HG03342 (cell line): ENCODE measurements around the gene SELENOH.
"Not testable (repeated sequence)": the region's sequence is repeated elsewhere in the genome, so short reads cannot be mapped to it uniquely, and the experiment has no call there.

ENCODE experiments used
- ATAC-seq: cut with Tn5 transposase; IDR thresholded peaks from one replicate; pipeline ENCODE4 v1.9.1; 2021; ENCODE audit warnings: mild to moderate bottlenecking, moderate library complexity; ENCODE audit not compliant: unreplicated experiment

The SELENOH gene, protein sequence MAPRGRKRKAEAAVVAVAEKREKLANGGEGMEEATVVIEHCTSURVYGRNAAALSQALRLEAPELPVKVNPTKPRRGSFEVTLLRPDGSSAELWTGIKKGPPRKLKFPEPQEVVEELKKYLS

DNA sequence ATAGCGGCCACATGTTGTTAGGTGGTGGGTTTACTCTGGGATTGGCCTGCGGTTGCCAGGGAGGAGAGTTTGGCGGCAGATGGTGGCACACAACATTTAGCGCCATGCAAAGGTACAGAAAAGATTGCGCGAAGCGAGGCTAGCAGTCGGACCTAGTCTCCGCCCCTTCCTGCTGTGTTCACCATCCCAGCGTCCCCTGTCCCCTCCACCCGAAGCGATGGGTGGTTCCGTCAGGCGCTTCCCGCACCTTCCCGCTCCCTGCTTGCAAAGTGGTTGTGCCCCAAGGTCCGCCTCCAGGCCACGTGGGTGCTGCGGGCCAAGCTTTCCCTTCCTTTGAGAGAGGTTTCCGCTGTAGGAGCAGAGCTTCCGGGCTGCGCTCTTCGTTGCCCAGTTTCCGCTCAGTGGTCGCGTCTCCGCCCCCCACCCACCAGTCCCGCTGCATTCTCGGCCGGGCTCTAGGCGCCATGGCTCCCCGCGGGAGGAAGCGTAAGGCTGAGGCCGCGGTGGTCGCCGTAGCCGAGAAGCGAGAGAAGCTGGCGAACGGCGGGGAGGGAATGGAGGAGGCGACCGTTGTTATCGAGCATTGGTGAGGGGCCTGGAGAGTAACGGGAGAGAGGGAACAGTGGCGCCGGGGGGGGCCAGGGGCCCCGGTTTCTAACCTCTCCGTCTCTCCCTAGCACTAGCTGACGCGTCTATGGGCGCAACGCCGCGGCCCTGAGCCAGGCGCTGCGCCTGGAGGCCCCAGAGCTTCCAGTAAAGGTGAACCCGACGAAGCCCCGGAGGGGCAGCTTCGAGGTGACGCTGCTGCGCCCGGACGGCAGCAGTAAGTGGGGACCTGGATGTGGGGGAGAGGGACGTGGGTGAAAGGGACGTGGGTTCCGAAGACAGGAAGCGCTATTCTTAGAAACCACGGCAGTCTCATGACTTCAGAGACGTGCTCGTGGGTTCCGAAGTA lies at the start of gene SELENOH:
SELENOH (plus strand) TSS at position 360 of the 955 bp plus-strand sequence; CDS start at position 465, 105 bp downstream.
- peak; percentile 87 for ATAC-seq

DNA sequence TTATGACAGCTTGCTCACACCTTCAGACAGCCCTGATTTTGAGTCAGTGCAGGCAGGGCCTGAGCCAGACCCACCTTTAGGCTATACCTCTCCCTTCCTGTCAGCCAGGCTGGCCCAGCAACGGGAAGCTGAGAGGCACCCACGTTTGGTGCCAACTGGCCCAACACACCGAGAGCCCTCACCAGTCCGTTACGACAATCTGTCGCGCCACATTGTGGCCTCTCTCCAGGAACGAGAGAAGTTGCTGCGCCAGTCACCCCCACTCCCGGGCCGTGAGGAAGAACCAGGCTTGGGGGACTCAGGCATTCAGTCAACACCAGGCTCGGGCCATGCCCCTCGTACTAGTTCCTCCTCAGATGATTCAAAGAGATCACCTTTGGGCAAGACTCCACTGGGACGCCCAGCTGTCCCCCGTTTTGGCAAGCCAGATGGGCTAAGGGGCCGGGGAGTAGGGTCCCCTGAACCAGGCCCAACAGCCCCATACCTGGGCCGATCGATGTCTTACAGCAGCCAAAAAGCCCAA lies 42.4 kb upstream of the SELENOH start:
- ATAC-seq, result no peak

DNA sequence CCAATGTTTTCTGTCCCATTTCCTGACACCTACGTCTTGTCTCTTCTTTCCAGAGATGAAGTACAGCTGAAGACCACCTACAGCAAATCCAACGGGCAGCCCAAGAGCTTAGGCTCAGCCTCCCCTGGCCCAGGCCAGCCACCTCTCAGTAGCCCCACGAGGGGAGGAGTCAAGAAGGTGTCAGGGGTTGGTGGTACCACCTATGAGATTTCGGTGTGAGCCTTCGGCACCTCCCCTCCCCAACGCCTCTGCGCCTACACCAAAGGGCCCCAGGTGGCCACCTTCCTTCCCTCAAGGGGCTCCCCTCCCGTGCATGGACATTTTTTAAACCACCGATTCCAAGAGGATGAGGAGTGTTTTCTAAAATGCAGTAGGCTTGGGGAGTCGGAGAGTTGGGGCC lies 41.5 kb upstream of the SELENOH start:
- ATAC-seq, result no peak

DNA sequence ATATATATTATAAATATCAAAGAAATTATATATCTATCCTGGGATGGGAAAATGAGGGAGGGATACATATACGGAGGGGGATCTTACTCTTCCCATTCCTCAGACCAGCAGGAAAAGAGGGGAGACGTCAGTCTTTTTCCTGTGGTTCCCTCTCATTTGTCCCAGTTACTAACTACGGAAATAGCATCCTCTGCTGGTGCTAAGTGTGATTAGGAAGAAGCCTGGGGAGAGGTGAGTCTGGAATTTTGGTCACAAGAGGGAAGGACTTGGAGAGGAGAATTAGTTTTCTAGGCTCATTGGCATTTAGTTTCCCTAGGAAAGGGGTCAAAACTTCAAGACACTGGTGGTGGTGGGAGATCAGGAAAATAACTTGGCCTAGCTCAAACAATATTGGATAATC lies 40.9 kb upstream of the SELENOH start:
- ATAC-seq, result no peak

DNA sequence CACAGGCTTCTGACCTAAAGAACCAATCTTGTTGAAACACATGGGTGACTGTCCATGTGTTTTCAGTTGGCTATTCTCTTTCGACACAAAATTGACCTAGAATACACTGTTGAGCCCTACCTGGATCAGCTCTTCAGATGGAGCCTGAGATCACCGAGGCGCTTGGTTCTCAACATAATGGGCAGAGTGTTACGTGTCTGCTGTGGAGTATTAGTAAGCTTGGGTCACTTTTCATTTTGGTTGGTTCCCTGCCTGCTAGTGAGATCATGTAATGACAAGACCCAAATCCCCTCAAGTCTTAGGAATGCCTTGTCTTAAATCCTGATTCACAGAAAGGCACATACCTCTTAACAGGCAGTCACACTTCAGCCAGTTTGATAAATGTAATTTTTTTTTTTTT lies 38.0 kb upstream of the SELENOH start:
- ATAC-seq, result no peak

DNA sequence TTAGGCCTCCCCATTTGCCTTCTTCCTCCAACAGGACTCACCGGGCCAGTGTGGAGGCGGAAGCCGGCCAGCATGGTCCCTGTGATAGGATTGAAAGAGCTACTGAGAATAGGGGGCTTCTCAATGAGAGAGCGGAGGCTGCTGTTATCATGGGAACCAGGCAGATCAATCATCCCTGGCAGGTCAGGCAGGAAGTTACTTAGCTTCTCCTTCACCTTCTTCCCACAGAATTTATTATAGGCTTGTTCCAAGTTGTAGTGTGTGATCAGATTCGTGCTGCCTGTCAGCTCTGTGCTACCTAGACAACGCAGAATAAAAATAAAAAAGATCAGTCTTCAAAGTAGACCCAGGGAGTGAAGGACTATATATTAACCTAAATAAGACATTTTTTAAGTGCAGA lies 36.4 kb upstream of the SELENOH start:
- no peak for ATAC-seq

DNA sequence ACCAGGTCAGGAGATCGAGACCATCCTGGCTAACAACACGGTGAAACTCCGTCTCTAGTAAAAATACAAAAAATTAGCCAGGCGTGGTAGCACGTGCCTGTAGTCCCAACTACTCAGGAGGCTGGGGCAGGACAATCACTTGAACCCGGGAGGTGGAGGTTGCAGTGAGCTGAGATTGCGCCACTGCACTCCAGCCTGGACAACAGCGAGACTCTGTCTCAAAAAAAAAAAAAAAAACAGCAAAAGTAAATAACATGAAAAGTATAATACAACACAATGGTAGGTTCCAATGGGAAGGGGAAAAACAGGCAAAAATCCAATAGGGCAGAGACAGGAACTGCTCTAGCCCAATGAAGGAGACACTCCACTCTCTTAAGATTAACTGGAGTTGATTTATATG lies 35.9 kb upstream of the SELENOH start:
- not testable (repeated sequence) for ATAC-seq

DNA sequence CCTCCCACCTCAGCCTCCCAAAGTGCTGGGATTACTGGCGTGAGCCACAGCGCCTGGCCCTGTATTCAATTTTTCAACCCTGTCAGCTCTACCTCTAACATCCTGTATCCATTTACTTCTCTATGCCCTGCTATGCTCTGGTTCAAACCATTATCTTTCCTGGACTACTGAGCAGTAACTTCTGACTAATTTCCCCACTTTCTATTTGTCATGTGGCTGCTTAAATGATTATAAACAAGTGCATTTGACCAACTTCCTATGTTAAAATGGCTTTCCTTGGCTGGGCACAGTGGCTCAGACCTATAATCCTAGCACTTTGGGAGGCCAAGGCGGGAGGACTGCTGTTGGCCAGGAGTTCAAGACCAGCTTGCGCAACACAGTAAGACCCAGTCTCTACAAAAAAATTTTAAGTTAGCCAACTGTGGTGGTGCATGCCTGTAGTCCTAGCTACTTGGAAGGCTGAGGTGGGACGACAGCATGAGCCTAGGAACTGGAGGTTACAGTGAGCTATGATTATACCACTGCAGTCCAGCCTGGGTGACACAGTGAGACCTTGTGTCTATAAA lies 31.4 kb upstream of the SELENOH start:
- ATAC-seq, result no peak

DNA sequence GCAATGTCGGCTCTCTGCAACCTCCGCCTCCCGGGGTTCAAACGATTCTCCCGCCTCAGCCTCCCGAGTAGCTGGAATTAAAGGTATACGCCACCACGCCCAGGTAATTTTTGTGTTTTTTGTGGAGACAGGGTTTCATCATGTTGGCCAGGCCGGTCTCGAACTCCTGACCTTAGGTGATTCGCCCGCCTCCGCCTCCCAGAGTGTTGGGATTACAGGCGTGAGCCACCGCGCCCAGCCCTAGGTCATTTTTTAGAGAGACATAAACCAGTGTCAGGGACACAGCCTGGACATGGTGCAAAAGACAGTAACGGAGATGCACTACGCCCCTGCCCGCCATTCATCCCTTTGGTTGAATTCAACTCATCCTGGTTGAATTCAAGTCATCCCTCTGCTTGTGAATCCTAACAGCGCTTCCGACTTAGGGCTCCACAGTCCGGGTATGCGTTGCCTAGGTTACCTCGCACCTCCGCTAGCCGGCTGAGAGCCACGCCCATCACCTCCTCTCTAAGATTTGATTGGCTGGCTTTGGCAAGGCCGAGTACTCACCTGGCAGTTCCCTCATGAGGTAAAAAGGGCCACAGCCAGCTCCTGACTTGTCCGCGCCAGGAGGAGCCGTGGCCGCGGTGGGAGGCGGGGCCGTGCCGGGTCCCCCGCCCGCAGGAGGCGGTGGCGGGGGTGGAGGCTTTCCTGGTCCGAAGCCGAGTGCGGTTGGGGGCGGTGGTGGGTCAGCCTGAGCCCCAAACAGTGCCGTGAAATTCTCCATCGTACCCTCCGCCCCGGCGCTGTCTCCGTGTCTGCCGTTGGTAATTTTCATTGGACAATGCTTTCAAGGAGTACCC lies 29.7 kb upstream of the SELENOH start, which contains the start of gene MED19:
MED19 (minus strand) TSS at position 802 of the 842 bp plus-strand sequence; CDS start at position 766, 36 bp downstream.
- peak; percentile 45 for ATAC-seq

DNA sequence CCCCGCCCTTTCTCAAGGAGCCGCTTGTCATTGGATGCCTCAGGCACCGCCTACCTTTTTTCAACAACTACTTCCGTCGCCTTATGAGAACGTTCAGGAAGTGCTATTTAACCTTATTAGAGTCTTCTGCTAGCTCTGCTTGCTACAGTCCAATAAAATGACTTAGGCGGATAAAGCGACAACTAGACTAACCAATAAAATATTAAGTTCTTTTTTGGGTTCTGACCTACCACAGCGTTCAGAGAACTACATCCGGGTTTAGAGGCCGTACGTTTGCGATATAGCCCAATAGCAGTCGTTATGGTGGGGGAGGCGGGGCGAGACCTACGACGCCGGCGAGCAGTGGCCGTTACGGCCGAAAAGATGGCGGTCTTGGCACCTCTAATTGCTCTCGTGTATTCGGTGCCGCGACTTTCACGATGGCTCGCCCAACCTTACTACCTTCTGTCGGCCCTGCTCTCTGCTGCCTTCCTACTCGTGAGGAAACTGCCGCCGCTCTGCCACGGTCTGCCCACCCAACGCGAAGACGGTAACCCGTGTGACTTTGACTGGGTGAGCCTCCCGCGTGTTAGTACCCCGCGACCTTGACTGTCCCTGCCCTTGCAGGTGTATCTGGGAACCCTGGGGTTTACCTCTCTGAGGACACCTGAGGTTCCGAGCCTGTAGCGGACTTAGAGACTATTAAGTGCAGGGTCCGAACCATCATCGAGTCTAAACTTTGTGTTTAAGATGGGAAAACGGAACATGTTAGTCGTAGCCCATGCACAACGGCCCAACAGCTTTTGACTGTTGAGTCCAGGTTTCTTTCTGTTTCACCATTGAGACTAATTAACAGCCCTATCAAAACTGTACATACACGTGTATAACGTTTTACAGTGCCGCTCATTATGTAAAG lies 28.8 kb upstream of the SELENOH start, which contains the start of gene TMX2:
TMX2 (plus strand) TSS at position 338 of the 895 bp plus-strand sequence; CDS start at position 364, 26 bp downstream.
- peak; percentile 89 for ATAC-seq

DNA sequence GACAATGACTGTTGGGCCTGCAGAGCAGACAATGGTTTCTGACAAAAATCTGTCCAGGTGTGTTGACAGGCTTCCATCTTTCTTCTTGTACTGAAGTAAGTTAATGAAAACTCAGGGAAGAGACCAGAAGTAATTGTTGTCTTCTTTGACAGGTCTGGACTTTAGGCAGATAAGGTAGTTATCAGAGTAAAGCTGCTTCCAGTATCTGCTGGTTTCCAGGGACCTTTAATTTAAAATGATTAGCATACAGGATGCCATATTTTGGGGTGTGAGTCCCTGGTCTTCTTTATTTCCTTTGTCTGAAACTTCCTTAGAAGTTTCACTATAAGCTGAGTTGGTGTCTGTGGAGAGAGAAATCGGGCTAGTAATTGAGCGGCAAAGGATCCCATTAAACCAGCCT lies 27.5 kb upstream of the SELENOH start:
- ATAC-seq, result no peak

DNA sequence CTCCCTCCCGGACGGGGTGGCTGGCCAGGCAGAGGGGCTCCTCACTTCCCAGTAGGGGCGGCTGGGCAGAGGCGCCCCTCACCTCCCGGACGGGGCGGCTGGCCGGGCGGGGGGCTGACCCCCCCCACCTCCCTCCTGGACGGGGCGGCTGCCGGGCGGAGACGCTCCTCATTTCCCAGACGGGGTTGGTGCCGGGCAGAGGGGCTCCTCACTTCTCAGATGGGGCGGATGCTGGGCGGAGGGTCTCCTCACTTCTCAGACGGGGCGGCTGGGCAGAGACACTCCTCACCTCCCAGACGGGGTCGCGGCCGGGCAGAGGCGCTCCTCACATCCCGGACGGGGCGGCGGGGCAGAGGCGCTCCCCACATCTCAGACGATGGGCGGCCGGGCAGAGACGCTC lies 24.6 kb upstream of the SELENOH start:
- ATAC-seq, result not testable (repeated sequence)

DNA sequence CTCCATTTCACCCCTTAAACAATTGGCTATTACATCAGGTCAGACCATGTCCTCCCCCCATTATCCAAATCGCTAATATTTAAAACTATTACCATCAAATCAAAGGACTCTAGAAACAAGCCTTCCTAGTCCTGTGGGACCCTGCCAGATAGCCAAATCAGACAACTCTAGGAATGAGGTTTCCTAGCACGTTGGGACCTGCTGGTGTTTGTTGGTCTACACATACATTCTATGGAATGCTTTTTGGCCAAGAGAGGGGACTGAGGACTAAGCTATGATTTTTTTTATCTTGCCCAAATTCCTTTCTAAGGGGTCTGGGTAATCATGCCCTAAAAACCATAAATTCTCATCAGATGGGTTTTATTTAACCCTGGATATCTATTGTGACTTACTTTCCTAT lies 14.1 kb upstream of the SELENOH start:
- no peak for ATAC-seq

DNA sequence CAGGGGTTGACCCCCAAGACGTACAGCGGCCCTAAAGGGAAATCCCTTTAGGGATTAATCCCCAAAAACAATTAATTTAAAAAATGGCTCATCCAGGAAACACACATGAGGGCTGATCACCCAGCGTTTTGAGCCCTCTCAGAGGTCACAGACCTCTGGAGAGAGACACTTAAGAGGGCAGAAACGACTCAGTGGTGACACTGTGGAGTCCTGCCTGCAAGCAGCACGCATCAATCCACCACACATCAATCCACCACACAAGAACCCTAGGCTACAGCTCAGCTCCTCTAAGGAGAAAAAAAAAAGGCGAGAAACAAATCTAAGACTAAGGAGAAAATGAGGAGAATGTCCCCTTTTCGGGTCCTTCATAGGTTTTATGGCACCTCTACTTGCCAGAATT lies 12.5 kb upstream of the SELENOH start:
- ATAC-seq, result no peak

DNA sequence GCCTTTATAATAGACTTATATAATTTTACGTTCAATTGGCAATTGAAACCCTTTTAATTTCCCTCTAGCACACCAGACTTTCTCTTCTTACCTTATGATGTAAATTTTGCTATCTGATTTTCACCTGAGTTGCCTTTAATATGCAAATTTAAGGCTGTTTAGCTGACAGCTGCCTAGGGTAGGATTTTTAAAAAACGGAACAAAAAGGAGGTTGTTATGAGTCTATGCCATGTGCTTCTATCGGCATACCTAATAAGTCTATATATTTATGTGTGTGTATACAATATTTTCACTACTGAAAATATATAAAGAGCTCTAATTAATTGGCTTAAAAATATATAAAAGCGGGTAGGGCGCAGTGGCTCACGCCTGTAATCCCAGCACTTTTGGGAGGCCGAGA lies 11.8 kb upstream of the SELENOH start:
- ATAC-seq, result peak; percentile 73

DNA sequence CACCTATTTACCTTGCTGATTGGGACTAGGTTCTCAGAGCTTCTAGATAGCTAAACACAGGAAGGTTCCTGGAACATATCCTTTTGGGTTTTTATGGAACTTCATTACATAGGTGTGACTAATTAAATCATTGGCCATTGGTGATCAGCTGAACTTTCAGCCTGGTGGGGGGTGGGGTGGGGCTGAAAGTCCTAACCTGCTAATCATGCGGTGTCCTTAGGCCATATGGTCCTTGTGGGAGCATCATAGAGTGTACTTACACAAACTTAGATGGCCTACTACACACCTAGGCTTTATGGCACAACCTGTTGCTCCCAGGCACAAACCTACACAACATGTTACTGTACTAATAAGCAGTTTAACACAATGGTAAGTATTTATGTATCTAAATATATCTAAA lies 8.6 kb upstream of the SELENOH start:
- ATAC-seq, result no peak

DNA sequence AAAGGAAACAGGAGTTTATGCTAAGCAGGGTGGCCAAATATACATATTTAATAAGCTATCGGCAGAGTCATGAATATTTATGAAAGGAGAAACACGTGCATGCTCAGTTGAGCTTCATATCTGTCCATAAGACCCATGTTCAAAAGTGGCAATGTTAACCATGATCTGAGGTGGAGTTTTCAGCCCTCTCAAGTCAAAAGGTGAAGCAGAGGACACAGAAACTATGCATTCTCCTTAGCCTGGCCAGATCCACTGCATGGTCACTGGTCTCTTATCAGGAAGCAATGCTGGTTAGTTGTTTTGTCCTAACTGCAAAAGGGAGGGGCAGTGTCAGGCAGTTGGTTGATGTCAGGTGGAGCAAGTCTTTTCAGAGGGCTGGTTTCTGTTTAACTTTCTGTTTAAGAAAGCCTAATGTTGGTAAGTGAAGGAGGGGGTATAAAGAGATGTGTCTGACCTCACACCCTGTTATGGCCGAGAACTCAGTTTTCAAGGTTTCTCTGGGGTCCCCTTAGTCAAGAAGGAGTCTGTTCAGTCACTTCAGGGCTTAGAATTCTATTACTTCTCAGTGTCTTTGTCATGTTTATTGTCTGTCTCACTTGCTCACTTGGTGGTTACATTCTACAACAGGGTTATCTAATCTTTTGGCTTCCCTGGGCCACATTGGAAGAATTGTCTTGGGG lies 5.5 kb upstream of the SELENOH start:
- ATAC-seq, result no peak

DNA sequence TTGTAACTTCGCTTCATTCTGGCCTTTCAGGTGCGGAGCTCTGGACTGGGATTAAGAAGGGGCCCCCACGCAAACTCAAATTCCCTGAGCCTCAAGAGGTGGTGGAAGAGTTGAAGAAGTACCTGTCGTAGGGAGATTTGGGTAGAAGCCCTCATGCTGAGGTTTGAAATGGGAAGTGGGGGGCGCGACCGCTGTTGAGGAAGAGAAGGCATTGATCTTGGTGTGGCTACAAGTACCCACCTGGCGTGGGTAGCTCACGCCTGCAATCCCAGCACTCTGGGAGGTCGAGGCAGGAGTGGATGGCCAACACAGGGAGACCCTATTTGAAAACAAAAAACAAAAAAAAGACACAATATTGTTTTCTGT lies 779 bp downstream of the SELENOH start:
- no peak for ATAC-seq

DNA sequence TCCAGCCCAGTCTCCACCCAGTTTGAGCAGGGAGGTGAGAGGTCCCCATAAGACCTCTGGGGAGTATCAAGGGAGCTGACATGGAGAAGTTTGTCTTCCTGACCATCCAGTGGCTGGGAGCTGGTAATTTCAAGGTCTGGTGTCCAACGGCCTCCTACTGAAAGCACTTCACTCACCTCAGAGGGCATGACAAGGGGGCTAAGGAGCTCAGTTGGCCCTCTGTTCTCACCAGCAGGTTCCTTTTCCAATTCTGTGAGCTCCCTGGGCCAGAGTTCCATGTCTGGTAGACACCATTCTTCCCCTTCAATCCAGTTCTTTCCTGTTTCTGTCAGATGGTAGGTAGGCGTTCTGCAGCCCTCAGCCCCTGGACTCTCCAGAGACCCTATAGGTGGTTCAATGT lies 3.1 kb downstream of the SELENOH start:
- ATAC-seq, result no peak
